Activated T-cell treated with anti-CD3 and anti-CD28 coated beads, Interleukin-2, amount 50 U/mL, for 24 hours (primary cell): ENCODE results near the gene PRLR.
A peak's percentile ranks its signal among the peaks of the same experiment; 100 is the strongest.
"Not testable (repeated sequence)": the region's sequence is repeated elsewhere in the genome, so short reads cannot be mapped to it uniquely, and the experiment has no call there.

Experiments used
- DNase-seq: peaks from one replicate; pipeline ENCODE4 v3.0.0-alpha.2; 2020
- H3K27ac Mint-ChIP-seq: 2 replicates; pipeline ENCODE4 v1.8.0; 2020; ENCODE audit warnings: mild to moderate bottlenecking, mixed read lengths
- H3K27me3 Mint-ChIP-seq: 2 replicates; pipeline ENCODE4 v1.8.0; 2020; ENCODE audit warnings: mixed read lengths
- H3K36me3 Mint-ChIP-seq: 2 replicates; pipeline ENCODE4 v1.8.0; 2020; ENCODE audit warnings: low read depth, mixed read lengths
- H3K4me1 Mint-ChIP-seq: 2 replicates; pipeline ENCODE4 v1.8.0; 2020; ENCODE audit warnings: low read depth, mixed read lengths
- H3K4me3 Mint-ChIP-seq: 2 replicates; pipeline ENCODE4 v1.8.0; 2020; ENCODE audit warnings: mild to moderate bottlenecking, moderate library complexity, mixed read lengths
- H3K9me3 Mint-ChIP-seq: 2 replicates; pipeline ENCODE4 v1.8.0; 2020; ENCODE audit warnings: mixed read lengths

The PRLR gene

GRCh38 chr5:35058374-35058788, 171.9 kb downstream of the PRLR start:
- peaks cover 13% of the 10 kb centered on the region for H3K4me1 Mint-ChIP-seq
- no peak for DNase-seq
- no peak overlapping the region for H3K4me3 Mint-ChIP-seq
- peaks cover 66% of the 10 kb centered on the region for H3K27me3 Mint-ChIP-seq
- H3K9me3 Mint-ChIP-seq, result no peaks in the 10 kb centered on the region
- H3K27ac Mint-ChIP-seq, result peak overlapping the region; percentile 47
- no peaks in the 10 kb centered on the region for H3K36me3 Mint-ChIP-seq

- no peaks in the 10 kb centered on the region for H3K36me3 Mint-ChIP-seq
- H3K27me3 Mint-ChIP-seq, result peaks cover 63% of the 10 kb centered on the region
- no peaks in the 10 kb centered on the region for H3K9me3 Mint-ChIP-seq
- DNase-seq, result no peak
- no peak overlapping the region for H3K4me3 Mint-ChIP-seq
- H3K27ac Mint-ChIP-seq, result no peak overlapping the region
- peaks cover 13% of the 10 kb centered on the region for H3K4me1 Mint-ChIP-seq
Measured at GRCh38 chr5:35056686-35057085, 173.6 kb downstream of the PRLR start.

GRCh38 chr5:35052838-35053237, 177.4 kb downstream of the PRLR start:
- Mint-ChIP-seq H3K4me1 (peaks cover 4% of the 10 kb centered on the region), H3K27me3 (peaks cover 68% of the 10 kb centered on the region), H3K36me3 (no peaks in the 10 kb centered on the region), H3K4me3 (no peak overlapping the region), H3K27ac (no peak overlapping the region), H3K9me3 (no peaks in the 10 kb centered on the region)
- no peak for DNase-seq

GRCh38 chr5:35050541-35051126, 179.7 kb downstream of the PRLR start:
- H3K4me1 Mint-ChIP-seq, result no peaks in the 10 kb centered on the region
- no peak overlapping the region for H3K27ac Mint-ChIP-seq
- DNase-seq, result no peak
- peaks cover 68% of the 10 kb centered on the region for H3K27me3 Mint-ChIP-seq
- H3K9me3 Mint-ChIP-seq, result no peaks in the 10 kb centered on the region
- H3K4me3 Mint-ChIP-seq, result no peak overlapping the region
- H3K36me3 Mint-ChIP-seq, result no peaks in the 10 kb centered on the region

- Mint-ChIP-seq H3K27ac (no peak overlapping the region), H3K36me3 (no peaks in the 10 kb centered on the region), H3K4me1 (no peaks in the 10 kb centered on the region), H3K9me3 (no peaks in the 10 kb centered on the region), H3K27me3 (peaks cover 61% of the 10 kb centered on the region), H3K4me3 (no peak overlapping the region)
- DNase-seq, result no peak
Measured at GRCh38 chr5:35048910-35049309, 181.4 kb downstream of the PRLR start.

- peaks cover 54% of the 10 kb centered on the region for H3K27me3 Mint-ChIP-seq
- H3K36me3 Mint-ChIP-seq, result no peaks in the 10 kb centered on the region
- no peaks in the 10 kb centered on the region for H3K4me1 Mint-ChIP-seq
- no peak for DNase-seq
- H3K9me3 Mint-ChIP-seq, result no peaks in the 10 kb centered on the region
- H3K27ac Mint-ChIP-seq, result no peak within 1 kb of the TSS
- no peak within 1 kb of the TSS for H3K4me3 Mint-ChIP-seq
Measured at GRCh38 chr5:35047785-35048404, 182.4 kb downstream of the PRLR start, which contains the start of gene AGXT2. Gene AGXT2 (minus strand): TSS chr5:35047949. CDS start chr5:35047892, 57 bp downstream.

GRCh38 chr5:35046774-35047173, 183.5 kb downstream of the PRLR start:
- Mint-ChIP-seq H3K36me3 (no peaks in the 10 kb centered on the region), H3K4me3 (no peak overlapping the region), H3K27me3 (peaks cover 50% of the 10 kb centered on the region), H3K27ac (no peak overlapping the region), H3K4me1 (no peaks in the 10 kb centered on the region), H3K9me3 (no peaks in the 10 kb centered on the region)
- DNase-seq, result no peak

- Mint-ChIP-seq H3K9me3 (no peaks in the 10 kb centered on the region), H3K27ac (no peak overlapping the region), H3K4me3 (no peak overlapping the region), H3K4me1 (no peaks in the 10 kb centered on the region), H3K27me3 (peaks cover 49% of the 10 kb centered on the region), H3K36me3 (no peaks in the 10 kb centered on the region)
- no peak for DNase-seq
Measured at GRCh38 chr5:35045280-35045679, 185.0 kb downstream of the PRLR start.

- no peaks in the 10 kb centered on the region for H3K9me3 Mint-ChIP-seq
- no peak overlapping the region for H3K4me3 Mint-ChIP-seq
- no peaks in the 10 kb centered on the region for H3K36me3 Mint-ChIP-seq
- DNase-seq, result no peak
- H3K4me1 Mint-ChIP-seq, result no peaks in the 10 kb centered on the region
- H3K27me3 Mint-ChIP-seq, result peaks cover 52% of the 10 kb centered on the region
- no peak overlapping the region for H3K27ac Mint-ChIP-seq
Measured at GRCh38 chr5:35044649-35045048, 185.6 kb downstream of the PRLR start.

- Mint-ChIP-seq H3K27me3 (peaks cover 51% of the 10 kb centered on the region), H3K4me3 (no peak overlapping the region), H3K36me3 (no peaks in the 10 kb centered on the region), H3K27ac (no peak overlapping the region), H3K9me3 (no peaks in the 10 kb centered on the region), H3K4me1 (no peaks in the 10 kb centered on the region)
- no peak for DNase-seq
Measured at GRCh38 chr5:35042781-35043180, 187.5 kb downstream of the PRLR start.

GRCh38 chr5:35041261-35041660, 189.0 kb downstream of the PRLR start:
- no peaks in the 10 kb centered on the region for H3K4me1 Mint-ChIP-seq
- DNase-seq, result no peak
- peaks cover 47% of the 10 kb centered on the region for H3K27me3 Mint-ChIP-seq

GRCh38 chr5:35038891-35039290, 191.4 kb downstream of the PRLR start:
- H3K27me3 Mint-ChIP-seq, result peaks cover 48% of the 10 kb centered on the region
- H3K4me1 Mint-ChIP-seq, result no peaks in the 10 kb centered on the region
- no peaks in the 10 kb centered on the region for H3K36me3 Mint-ChIP-seq
- no peak for DNase-seq
- no peak overlapping the region for H3K4me3 Mint-ChIP-seq
- H3K9me3 Mint-ChIP-seq, result no peaks in the 10 kb centered on the region
- H3K27ac Mint-ChIP-seq, result no peak overlapping the region

More at GRCh38 chr5:35041261-35041660, 189.0 kb downstream of the PRLR start:
- Mint-ChIP-seq H3K27ac (no peak overlapping the region), H3K9me3 (no peaks in the 10 kb centered on the region), H3K36me3 (no peaks in the 10 kb centered on the region), H3K4me3 (no peak overlapping the region)

- peaks cover 54% of the 10 kb centered on the region for H3K27me3 Mint-ChIP-seq
- H3K9me3 Mint-ChIP-seq, result no peaks in the 10 kb centered on the region
- H3K4me3 Mint-ChIP-seq, result no peak overlapping the region
- H3K27ac Mint-ChIP-seq, result no peak overlapping the region
- no peak for DNase-seq
- no peaks in the 10 kb centered on the region for H3K36me3 Mint-ChIP-seq
- no peaks in the 10 kb centered on the region for H3K4me1 Mint-ChIP-seq
Measured at GRCh38 chr5:35036536-35036935, 193.8 kb downstream of the PRLR start.

- H3K36me3 Mint-ChIP-seq, H3K4me1 Mint-ChIP-seq, DNase-seq, H3K27ac Mint-ChIP-seq, H3K4me3 Mint-ChIP-seq, H3K9me3 Mint-ChIP-seq: not testable (repeated sequence)
- peaks cover 49% of the 10 kb centered on the region for H3K27me3 Mint-ChIP-seq
Measured at GRCh38 chr5:35035929-35036328, 194.4 kb downstream of the PRLR start.

- H3K4me1 Mint-ChIP-seq, result no peaks in the 10 kb centered on the region
- peaks cover 45% of the 10 kb centered on the region for H3K27me3 Mint-ChIP-seq
- H3K4me3 Mint-ChIP-seq, result no peak overlapping the region
- DNase-seq, result no peak
- no peaks in the 10 kb centered on the region for H3K9me3 Mint-ChIP-seq
- no peak overlapping the region for H3K27ac Mint-ChIP-seq
- H3K36me3 Mint-ChIP-seq, result no peaks in the 10 kb centered on the region
Measured at GRCh38 chr5:35035271-35035670, 195.0 kb downstream of the PRLR start.
